Measurements from ENCODE around the gene HNRNPLL. TPM values are rescaled to one million over a fixed set of nuclear protein-coding genes. Genes with fewer than 3 reads are reported as not detected.

Gene HNRNPLL
- total and polyA plus RNA-seq, 2 of the 13 experiments (the other 11 are each of a cell fraction or from before 2014, with no cell fraction given), result 49.4 to 103 TPM

GRCh38 chr2:38603402-38604290 is 918 bp upstream of the HNRNPLL start (continued):
- TF ChIP-seq CENPT (CRISPR knock-in tag; IDR thresholded peaks at IDR 0.05; ENCODE audit: low read depth) (no peak), SUZ12 (IDR thresholded peaks at IDR 0.05; ENCODE audit: low read depth, low read length) (no peak), CCDC6 (CRISPR knock-in tag; IDR thresholded peaks at IDR 0.05) (no peak; the same call in 1 of the 2 replicates), HNF1A (IDR thresholded peaks at IDR 0.05; ENCODE audit: low read depth) (no peak), HNF1A (CRISPR knock-in tag; IDR thresholded peaks at IDR 0.05; ENCODE audit: borderline replicate concordance) (peak; percentile 1; the same call in 1 of the 2 replicates), FOXO1 (CRISPR knock-in tag; IDR thresholded peaks at IDR 0.05) (0 out of 2 replicates have a peak, but pooled peaks have one; percentile 29), ATF7 (IDR thresholded peaks at IDR 0.05) (no peak), ATF7 (CRISPR knock-in tag; IDR thresholded peaks at IDR 0.05) (peak; percentile 10; the same call in 1 of the 2 replicates), ZNF18 (CRISPR knock-in tag; IDR thresholded peaks at IDR 0.05; ENCODE audit: insufficient replicate concordance) (no peak), NFIC (IDR thresholded peaks at IDR 0.05; ENCODE audit: low read length) (peak; percentile 60; the same call in 1 of the 2 replicates), GTF2F1 (IDR thresholded peaks at IDR 0.05; ENCODE audit: low read length) (no peak), ERF (CRISPR knock-in tag; IDR thresholded peaks at IDR 0.05) (0 out of 2 replicates have a peak, but pooled peaks have one; percentile 2), ELF3 (CRISPR knock-in tag; IDR thresholded peaks at IDR 0.05) (peak; percentile 46; the same call in 1 of the 2 replicates), JARID2 (CRISPR knock-in tag; IDR thresholded peaks at IDR 0.05; ENCODE audit: insufficient replicate concordance) (peak; percentile 55), DMTF1 (CRISPR knock-in tag; IDR thresholded peaks at IDR 0.05) (peak; percentile 93; the same call in 1 of the 2 replicates), ZBTB39 (CRISPR knock-in tag; IDR thresholded peaks at IDR 0.05) (peak; percentile 26; the same call in 1 of the 2 replicates), BCL6 (CRISPR knock-in tag; IDR thresholded peaks at IDR 0.05) (0 out of 2 replicates have a peak, but pooled peaks have one; percentile 22), KDM5B (CRISPR knock-in tag; IDR thresholded peaks at IDR 0.05; ENCODE audit: borderline replicate concordance) (0 out of 2 replicates have a peak, but pooled peaks have one; percentile 12), ZNF234 (CRISPR knock-in tag; conservative IDR thresholded peaks at IDR 0.05) (no peak)
